Lower leg skin (tissue), 3 donors: ENCODE results near the gene SDK1.

ENCODE experiments used
- POLR2A ChIP-seq, 2 donors: fragments of 450-650 bp; IDR thresholded peaks; one replicate each; pipeline ENCODE4 v1.6.1; 2016 to 2017; ENCODE audit warnings: antibody characterized with exemption in 2 of 2, mild to moderate bottlenecking in 1 of 2, moderate library complexity in 1 of 2
- TF ChIP-seq, protein P1 (sequence below), 3 donors: fragments of 450-650 bp; IDR thresholded peaks; one replicate each; pipeline ENCODE4 v1.5.1; 2016; ENCODE audit warnings: antibody characterized with exemption in 3 of 3, mild to moderate bottlenecking in 3 of 3, moderate library complexity in 2 of 3

DNA sequence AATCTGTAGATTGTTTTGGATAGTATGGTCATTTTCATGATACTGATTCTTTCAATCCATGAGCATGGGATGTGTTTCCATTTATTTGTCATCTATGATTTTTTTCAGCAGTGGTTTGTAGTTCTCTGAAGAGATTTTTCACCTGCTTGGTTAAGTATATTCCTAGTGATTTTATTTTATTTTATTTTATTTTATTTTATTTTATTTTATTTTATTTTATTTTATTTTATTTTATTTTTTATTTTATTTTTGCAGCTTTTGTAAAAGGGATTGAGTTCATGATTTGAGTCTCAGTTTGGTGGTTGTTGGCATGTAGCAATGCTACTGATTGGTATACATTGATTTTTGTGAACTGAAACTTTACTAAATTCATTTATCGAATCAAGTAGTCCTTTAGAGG, 404.2 kb downstream of the SDK1 start:
- TF ChIP-seq, protein P1, sequence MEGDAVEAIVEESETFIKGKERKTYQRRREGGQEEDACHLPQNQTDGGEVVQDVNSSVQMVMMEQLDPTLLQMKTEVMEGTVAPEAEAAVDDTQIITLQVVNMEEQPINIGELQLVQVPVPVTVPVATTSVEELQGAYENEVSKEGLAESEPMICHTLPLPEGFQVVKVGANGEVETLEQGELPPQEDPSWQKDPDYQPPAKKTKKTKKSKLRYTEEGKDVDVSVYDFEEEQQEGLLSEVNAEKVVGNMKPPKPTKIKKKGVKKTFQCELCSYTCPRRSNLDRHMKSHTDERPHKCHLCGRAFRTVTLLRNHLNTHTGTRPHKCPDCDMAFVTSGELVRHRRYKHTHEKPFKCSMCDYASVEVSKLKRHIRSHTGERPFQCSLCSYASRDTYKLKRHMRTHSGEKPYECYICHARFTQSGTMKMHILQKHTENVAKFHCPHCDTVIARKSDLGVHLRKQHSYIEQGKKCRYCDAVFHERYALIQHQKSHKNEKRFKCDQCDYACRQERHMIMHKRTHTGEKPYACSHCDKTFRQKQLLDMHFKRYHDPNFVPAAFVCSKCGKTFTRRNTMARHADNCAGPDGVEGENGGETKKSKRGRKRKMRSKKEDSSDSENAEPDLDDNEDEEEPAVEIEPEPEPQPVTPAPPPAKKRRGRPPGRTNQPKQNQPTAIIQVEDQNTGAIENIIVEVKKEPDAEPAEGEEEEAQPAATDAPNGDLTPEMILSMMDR (IDR thresholded peaks at IDR 0.05), result no peak
- TF ChIP-seq POLR2A (IDR thresholded peaks at IDR 0.05), result no peak
